Esophagus muscularis mucosa (tissue), 3 donors: Measurements from ENCODE around the gene LAMA3.

ENCODE experiments used
- POLR2A ChIP-seq: fragments of 450-650 bp; IDR thresholded peaks from one replicate; pipeline ENCODE4 v1.6.1; 2017; ENCODE audit warnings: antibody characterized with exemption, moderate library complexity, mild to moderate bottlenecking, low read depth
- TF ChIP-seq, protein P1 (sequence below), 3 experiments: fragments of 200-600 bp in 2 of 3; fragments of 450-650 bp in 1 of 3; sonication (generic) in 2 of 3; IDR thresholded peaks; one replicate each; pipeline ENCODE4 v1.5.1; 2017 to 2019; ENCODE audit warnings: antibody characterized with exemption in 3 of 3, mild to moderate bottlenecking in 2 of 3, moderate library complexity in 1 of 3

DNA sequence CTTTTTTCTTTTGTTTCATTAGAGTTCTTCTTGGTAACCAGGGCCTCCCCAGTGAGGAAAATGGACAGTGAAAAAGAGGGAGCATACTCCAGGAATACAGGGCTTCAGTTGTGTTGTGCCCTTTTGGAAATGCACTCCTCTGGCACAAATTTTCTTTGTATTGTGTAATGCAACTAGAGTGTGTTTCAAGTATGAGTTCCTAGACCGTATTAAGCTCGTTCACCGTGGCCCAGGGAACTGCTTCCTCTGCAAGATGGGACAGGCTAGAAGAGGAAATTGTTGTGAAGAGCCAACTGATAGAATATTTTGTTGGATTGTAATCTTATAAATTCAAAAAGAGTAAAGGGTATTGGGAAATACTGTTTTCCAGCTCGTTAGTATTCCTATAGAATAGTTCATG is 188.1 kb downstream of the LAMA3 start:
- TF ChIP-seq, protein P1, sequence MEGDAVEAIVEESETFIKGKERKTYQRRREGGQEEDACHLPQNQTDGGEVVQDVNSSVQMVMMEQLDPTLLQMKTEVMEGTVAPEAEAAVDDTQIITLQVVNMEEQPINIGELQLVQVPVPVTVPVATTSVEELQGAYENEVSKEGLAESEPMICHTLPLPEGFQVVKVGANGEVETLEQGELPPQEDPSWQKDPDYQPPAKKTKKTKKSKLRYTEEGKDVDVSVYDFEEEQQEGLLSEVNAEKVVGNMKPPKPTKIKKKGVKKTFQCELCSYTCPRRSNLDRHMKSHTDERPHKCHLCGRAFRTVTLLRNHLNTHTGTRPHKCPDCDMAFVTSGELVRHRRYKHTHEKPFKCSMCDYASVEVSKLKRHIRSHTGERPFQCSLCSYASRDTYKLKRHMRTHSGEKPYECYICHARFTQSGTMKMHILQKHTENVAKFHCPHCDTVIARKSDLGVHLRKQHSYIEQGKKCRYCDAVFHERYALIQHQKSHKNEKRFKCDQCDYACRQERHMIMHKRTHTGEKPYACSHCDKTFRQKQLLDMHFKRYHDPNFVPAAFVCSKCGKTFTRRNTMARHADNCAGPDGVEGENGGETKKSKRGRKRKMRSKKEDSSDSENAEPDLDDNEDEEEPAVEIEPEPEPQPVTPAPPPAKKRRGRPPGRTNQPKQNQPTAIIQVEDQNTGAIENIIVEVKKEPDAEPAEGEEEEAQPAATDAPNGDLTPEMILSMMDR (IDR thresholded peaks at IDR 0.05) = no peak
- TF ChIP-seq POLR2A = no peak
